GM23248 (cell line): ENCODE results near the gene UBE2V1.

Source experiments
- EZH2 ChIP-seq: fragments of 200-600 bp; sonication (generic); IDR thresholded peaks from 2 replicates; pipeline ENCODE4 v1.6.1; 2018; ENCODE audit warnings: antibody characterized with exemption, mild to moderate bottlenecking; ENCODE audit not compliant: insufficient read depth, poor library complexity, severe bottlenecking
- EZH2phosphoT487 ChIP-seq: fragments of 200-600 bp; sonication (generic); IDR thresholded peaks from 2 replicates; pipeline ENCODE4 v1.6.1; 2018; ENCODE audit warnings: antibody characterized with exemption, moderate library complexity, mild to moderate bottlenecking, low read depth; ENCODE audit not compliant: insufficient read depth

DNA sequence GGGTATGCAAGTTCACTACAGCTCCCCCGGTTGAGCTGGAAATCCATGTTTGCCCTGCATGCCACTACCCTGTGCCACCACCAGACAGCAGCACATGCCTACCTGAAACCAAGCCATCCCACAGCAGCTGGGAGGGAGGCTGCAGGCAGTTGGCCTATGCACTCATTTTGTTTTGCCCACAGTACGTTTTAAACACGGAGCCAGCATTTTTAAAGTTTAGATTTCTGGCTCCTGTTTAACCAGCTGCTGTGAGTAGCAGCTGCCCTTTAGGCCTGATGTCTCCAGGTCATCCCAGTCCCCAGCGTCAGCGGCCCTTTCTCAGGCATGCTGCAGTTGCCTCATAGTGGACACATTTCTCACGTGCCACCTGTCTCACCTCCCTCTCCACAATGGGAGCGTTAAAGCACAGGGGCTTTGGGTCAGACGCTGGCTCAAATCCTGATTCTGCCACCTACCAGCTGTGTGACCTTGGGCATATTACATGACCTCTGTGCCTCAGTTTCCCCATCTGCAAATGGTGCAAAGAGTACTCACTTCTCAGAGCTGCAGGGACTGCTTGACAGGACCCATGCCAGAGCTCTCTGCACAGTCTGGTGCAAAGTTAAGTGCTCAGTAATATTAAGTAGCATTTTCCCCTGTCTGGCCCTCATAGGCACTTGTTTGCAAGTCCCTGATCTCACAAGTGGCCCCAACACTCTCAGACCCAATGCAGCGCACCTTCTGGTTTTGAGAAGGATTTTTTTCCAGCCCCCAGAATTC, 8.2 kb upstream of the UBE2V1 start:
- TF ChIP-seq EZH2 = no peak
- no peak for TF ChIP-seq EZH2phosphoT487
